ENCODE results near the gene UNC93A.
"Not testable (repeated sequence)": the region's sequence is repeated elsewhere in the genome, so short reads cannot be mapped to it uniquely, and the experiment has no call there.

UNC93A gene

GRCh38 chr6:167309355-167310192, 18.5 kb downstream of the UNC93A start:
- DNase-seq (ENCODE audit: low read depth, low spot score): not testable (repeated sequence)

GRCh38 chr6:167311286-167311685, 20.2 kb downstream of the UNC93A start:
- DNase-seq (ENCODE audit: low read depth, low spot score): no peak

GRCh38 chr6:167311691-167312090, 20.6 kb downstream of the UNC93A start:
- DNase-seq (ENCODE audit: low read depth, low spot score): not testable (repeated sequence)

- DNase-seq (ENCODE audit: low read depth, low spot score): peak; percentile 71
Measured at GRCh38 chr6:167314180-167314821, 23.2 kb downstream of the UNC93A start.

DNA sequence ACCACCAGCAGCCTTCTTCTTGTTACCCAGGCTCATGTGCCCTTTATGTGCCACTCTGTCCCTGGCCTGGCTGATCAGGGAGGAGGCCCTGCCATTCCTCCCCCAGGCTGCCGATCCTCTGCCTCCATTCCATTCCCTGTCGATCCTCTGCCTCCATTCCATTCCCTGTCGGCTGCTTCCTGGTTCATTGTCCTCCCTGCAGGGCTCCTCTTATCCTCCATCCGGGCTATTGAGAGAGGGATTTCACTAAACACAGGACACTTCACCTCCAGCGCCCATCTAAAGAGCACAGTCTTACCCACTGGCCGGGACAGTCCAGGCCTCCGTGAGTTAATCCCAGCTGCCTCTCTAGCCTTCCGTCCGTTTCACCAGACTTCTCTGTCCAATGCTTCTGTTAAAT, 26.1 kb downstream of the UNC93A start:
- DNase-seq (ENCODE audit: low read depth, low spot score): peak; percentile 27

GRCh38 chr6:167318354-167318753, 27.2 kb downstream of the UNC93A start:
- not testable (repeated sequence) for DNase-seq (ENCODE audit: low read depth, low spot score)

DNA sequence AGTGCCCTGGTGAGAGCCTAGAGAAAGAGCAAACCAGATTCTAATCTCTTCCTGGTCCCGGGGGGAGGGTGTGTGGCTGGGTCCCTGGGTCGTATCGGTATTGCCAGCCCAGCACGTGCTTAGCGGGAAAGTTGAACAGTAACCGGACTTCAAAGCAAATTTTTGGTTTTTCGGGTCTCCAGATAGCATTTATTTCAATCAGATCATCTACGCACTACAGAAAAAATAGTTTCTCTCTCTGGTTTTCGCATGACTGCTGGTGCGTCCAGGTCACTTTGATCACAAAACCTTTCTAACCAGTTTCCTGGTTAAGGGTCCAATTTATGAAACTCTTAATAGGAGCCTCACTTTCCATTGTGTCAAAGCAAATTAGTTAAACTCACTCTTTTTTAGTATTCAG, 27.7 kb downstream of the UNC93A start:
- not testable (repeated sequence) for DNase-seq (ENCODE audit: low read depth, low spot score)

- DNase-seq (ENCODE audit: low read depth, low spot score): peak; percentile 31
Measured at GRCh38 chr6:167319856-167320753, 29.0 kb downstream of the UNC93A start.

GRCh38 chr6:167320754-167321056, 29.6 kb downstream of the UNC93A start:
- not testable (repeated sequence) for DNase-seq (ENCODE audit: low read depth, low spot score)

DNA sequence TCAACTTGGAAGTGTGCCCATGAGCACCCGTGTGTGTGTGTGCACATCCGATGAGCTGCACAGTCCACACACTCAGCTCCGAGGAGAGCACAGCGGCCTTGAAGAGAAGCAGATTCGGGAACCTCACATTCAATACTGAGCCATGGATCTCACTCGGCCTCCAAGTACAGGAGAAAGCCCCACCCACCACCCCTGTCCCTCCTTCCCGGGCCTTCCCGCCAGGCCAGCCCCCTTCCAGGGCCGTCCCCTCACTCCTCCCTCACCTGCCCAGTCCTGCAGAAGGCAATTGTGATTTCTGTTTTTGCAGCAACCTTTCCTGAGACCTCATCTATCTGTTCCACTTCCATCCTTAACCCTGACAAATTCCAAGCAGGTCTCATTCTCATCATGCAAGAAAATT, 30.1 kb downstream of the UNC93A start:
- DNase-seq (ENCODE audit: low read depth, low spot score): not testable (repeated sequence)

GRCh38 chr6:167323111-167323510, 32.0 kb downstream of the UNC93A start:
- DNase-seq (ENCODE audit: low read depth, low spot score): no peak

DNA sequence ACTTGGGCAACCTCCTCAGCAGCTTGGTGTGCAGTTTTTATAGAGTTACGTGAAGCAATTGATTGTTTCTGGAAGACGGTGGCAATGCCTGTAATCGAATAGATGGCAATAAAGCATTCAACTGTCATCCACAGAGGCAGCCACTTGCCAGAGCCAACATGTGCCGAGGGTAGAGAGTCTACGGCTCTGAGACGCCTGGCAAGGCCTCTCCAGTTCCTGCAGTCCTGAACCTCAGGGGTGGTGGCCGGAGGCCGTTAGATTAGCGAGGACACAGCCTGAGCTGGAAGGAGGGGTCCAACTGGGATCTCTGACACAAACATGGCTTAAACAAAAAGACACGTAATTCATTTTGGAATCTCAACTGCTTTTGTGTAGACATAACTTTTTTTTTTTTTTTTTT, 33.0 kb downstream of the UNC93A start:
- DNase-seq (ENCODE audit: low read depth, low spot score): no peak

- no peak for DNase-seq (ENCODE audit: low read depth, low spot score)
Measured at GRCh38 chr6:167325766-167326165, 34.7 kb downstream of the UNC93A start.

GRCh38 chr6:167327391-167327790, 36.3 kb downstream of the UNC93A start:
- no peak for DNase-seq (ENCODE audit: low read depth, low spot score)

DNA sequence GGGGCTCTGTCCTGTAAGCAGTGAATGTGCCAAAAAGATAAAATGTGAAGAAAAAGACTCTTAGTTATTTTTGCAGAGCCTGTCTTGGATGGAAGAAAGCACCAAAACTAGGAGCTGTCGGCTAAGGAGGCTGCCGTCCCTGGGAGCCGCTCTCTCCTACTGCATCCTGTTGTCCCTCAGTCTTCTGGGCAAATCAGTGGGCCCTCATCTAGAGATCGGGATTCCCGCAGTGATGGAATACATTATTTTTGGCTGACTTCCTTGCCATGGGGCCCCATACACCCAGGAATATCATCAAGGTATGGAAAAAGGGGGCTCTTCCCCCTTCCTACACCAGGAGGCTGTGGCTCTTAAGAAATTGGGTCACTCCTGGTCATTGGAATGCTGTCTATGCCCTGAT, 37.0 kb downstream of the UNC93A start:
- no peak for DNase-seq (ENCODE audit: low read depth, low spot score)

- no peak for DNase-seq (ENCODE audit: low read depth, low spot score)
Measured at GRCh38 chr6:167329014-167329413, 37.9 kb downstream of the UNC93A start.

DNA sequence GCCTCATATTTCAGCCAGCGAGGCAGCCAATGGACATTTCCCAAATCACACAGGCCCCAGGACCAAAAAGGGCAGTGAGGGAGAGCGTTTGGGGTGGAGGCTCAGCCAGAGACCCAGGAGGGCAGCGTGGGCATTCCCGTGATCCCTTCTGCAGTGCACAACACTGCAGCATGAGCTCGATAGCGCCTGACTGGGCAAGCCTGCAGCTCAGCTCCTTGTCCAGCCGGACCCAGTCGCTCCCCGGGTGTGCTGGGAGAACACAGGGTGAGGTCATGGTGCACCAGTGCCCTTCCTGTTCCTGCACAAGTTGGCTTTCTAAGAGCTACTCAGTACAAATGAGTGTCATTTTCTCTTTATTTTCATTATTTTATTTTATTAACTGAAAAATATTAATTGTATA, 39.6 kb downstream of the UNC93A start:
- DNase-seq (ENCODE audit: low read depth, low spot score): no peak

- no peak for DNase-seq (ENCODE audit: low read depth, low spot score)
Measured at GRCh38 chr6:167331565-167331964, 40.5 kb downstream of the UNC93A start.

- no peak for DNase-seq (ENCODE audit: low read depth, low spot score)
Measured at GRCh38 chr6:167336844-167337630, 45.9 kb downstream of the UNC93A start.

DNA sequence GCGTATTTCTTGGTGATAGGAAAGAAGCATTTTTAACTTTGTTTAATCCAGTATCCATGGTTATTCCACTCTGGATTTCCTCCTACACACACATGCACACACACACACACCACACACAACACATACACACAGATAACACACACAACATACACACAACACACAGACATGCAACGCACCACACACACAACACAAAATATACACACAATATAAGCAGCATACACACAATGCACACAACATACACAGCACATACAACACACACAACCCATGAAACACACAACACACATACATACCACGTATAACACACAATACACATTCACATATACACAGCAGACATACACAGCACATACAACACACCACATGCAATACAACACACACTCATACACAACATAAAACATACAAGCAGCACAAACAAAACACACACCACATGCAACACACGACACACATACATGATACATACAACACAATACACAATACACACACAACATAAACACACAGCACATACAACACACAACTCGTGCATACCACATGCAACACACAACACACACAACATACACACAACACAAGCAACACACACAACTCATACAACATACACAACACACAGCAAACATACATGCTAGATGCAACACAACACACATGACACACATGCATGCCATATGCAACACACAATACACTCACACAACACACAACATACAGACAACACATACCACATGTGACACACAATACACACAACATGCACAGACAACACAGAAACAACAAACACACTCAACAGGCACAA, 46.7 kb downstream of the UNC93A start:
- DNase-seq (ENCODE audit: low read depth, low spot score): no peak

All from ELF-1 (cell line).